ENCODE results near the gene BRCA1.
"Not testable (repeated sequence)": the region's sequence is repeated elsewhere in the genome, so short reads cannot be mapped to it uniquely, and the experiment has no call there.

GRCh38 chr17:43159957-43160356 is 34.8 kb upstream of the BRCA1 start:
- not testable (repeated sequence) for TF ChIP-seq POLR2AphosphoS5, POLR2A (IDR thresholded peaks at IDR 0.05)
- TF ChIP-seq, protein P1, sequence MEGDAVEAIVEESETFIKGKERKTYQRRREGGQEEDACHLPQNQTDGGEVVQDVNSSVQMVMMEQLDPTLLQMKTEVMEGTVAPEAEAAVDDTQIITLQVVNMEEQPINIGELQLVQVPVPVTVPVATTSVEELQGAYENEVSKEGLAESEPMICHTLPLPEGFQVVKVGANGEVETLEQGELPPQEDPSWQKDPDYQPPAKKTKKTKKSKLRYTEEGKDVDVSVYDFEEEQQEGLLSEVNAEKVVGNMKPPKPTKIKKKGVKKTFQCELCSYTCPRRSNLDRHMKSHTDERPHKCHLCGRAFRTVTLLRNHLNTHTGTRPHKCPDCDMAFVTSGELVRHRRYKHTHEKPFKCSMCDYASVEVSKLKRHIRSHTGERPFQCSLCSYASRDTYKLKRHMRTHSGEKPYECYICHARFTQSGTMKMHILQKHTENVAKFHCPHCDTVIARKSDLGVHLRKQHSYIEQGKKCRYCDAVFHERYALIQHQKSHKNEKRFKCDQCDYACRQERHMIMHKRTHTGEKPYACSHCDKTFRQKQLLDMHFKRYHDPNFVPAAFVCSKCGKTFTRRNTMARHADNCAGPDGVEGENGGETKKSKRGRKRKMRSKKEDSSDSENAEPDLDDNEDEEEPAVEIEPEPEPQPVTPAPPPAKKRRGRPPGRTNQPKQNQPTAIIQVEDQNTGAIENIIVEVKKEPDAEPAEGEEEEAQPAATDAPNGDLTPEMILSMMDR (IDR thresholded peaks at IDR 0.05) = not testable (repeated sequence)

All from suprapubic skin (tissue), 4 donors.